ENCODE results near the gene ENTPD2.

Gene ENTPD2

DNA sequence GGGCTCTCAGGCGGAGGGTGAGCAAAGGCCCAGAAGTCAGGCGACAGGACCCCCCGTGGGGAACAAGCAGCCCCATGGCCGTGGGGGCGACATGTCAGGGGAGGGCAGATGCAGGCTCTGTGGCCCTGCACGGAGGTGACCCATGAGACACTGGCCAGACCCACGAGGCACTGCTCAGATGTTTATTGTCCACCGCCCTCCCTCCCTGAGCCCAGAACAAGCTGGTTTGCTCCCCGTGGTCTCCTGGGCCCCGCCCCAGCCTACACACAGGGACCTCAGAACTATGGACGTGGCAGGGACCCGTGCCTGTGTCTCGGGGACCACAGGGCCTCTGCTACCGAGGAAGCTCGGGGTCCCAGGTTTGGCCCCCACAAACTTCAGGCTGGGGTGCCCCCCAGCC is 23.9 kb downstream of the ENTPD2 start:
- DNase-seq (ENCODE audit: low read depth, low spot score): no peak

- no peak for DNase-seq (ENCODE audit: low read depth, low spot score)
Measured at GRCh38 chr9:137029058-137029936, 24.6 kb downstream of the ENTPD2 start.

DNA sequence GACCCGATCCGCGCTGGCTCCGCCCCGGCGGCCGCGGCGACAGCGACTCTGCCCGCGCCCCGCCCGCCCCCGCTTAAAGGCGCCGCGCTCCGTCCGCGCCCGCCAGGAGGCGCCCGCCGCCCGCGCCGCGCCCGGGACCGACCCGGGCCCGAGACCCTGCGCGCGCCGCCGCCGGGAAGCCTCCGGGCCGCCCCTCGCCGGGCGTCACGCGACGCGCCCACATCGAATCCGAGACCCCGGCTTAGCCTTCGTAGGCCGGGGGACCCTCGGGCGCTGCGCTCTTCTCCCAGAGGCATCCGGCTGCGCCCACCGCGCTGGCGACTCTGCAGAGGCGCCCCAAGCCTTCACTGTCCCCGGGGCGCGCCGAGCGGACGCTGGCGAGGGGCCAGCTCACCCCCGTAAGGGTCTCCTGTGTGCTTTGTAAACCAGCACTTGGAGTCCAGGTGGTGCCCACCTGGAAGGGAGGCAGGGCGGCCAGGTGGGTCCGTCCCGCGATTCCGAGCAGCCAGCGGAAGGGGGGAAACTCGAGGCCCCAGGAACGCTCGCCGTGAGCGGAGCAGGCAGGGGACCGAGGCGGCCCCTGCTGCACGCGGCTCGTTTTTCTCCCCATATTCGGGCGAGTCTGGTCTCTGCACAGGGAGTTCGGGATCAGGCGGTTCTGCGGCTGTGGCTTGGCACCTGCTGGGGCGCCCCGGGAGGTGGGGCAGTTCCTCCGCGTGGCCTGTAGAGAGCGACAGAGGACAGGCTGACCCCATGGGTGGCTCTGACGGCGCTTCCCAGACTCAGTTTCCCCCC is 25.4 kb downstream of the ENTPD2 start:
- no peak for DNase-seq (ENCODE audit: low read depth, low spot score)

DNA sequence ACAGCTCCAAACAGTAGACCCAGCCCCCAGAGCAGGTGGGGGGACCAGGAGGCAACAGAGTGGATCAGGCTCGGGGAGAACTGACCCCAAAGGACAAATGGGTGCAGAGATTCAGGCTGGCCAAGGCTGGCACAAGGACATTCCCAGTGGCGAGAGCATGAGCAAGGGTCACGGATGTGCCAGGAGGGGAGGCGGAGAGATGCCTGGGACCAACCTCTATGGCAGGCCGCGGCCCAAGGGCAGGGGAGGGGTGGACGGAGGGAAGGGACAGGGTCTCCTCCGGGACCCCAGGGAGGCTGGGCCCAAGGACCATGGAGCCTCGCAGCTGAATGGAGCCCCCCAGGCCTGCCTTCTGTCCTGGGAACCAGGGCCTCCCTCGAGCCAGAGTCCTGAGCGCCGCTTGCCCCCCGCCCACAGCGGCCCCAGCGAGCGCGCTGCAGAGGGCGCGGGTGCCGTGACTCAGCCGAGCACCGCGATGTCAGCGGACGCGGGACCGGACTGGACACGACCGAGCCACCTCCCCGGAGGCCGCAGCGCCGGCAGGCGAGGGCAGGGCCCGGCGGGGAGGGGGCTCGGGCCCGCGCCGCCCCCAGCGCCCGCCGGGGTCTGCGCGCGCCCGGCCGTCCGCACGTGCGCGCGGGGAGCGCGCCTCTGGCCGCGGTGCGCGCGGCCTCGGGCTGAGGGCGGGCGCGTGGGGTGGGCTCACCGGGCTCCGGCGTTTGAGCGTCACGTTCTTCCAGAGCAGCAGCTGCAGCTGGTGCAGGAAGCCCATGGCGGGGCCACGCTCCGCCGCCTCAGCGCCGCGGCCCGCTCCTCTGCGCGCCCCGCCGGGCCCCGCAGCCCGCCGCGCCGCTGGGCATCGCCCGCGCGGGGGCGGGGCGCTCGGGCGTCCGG is 26.2 kb downstream of the ENTPD2 start, which contains the start of gene ABCA2:
Gene ABCA2, minus strand, starts transcription at position 869 of the 894 bp plus-strand sequence. Its CDS starts 97 bp downstream, at position 772.
- no peak for DNase-seq (ENCODE audit: low read depth, low spot score)

DNA sequence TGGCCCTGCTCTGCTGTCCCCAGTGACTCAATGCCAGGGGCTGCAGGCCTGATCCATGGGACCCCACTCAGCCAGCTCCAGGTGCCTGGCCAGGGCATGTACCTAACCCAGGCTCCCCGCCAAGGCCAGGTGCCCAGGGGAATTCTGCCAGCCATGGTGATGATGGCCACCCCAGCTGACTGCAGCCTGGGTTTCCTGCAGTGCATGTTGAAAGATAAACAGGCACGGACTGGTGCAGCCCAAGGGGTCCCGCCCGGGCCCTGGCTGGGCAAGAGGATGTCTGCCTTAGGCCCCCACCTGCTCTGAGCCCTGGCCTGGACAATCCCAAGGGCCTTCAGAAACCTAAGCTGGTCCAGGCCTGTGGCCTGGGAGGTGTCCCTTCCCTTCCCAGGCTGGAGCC is 27.0 kb downstream of the ENTPD2 start:
- DNase-seq (ENCODE audit: low read depth, low spot score): no peak

GRCh38 chr9:137026384-137026783 is 27.5 kb downstream of the ENTPD2 start:
- no peak for DNase-seq (ENCODE audit: low read depth, low spot score)

DNA sequence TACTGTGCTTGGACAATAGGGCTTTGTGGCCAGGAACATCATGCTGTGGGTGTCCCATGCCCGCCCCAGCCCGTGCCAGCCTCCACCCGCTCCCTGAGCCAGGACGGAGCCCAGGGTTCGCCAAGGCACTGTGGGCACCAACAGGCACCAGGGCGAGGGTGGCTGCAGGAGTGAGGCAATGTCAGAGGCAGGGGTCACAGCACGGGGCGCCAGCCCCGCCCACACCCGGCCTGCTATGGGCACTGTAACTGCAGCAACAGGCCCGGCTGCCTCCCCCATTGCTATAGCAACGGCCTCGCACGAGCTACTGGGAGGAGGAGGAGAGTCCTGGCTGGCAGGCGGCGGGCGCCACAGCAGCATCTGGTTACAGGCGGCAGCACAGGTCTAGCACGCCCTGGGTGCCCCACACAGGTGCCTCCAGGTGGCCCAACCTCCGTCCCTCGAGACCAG is 28.3 kb downstream of the ENTPD2 start:
- DNase-seq (ENCODE audit: low read depth, low spot score): no peak

DNA sequence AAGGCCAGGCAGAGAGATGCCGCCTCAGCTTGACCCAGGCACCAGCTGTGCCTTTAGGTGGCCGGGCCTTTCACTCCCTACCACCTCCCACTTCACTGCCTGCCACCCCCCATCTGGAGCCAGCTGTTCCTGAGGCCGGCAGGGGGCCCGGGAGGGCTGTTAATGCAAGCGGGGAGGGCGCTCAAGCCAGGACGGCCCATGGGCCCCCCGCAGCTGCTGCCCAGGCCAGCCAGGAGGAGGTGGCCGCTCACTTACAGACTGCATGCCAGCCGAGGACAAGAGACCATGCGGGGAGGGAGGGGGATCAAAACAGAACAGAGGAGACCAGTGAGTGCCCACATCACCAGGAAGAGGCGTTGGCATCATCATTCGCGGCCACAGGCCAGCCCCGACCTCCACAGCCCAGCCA is 30.3 kb downstream of the ENTPD2 start:
- DNase-seq (ENCODE audit: low read depth, low spot score): no peak

GRCh38 chr9:137023157-137023556 is 30.7 kb downstream of the ENTPD2 start:
- DNase-seq (ENCODE audit: low read depth, low spot score): no peak

DNA sequence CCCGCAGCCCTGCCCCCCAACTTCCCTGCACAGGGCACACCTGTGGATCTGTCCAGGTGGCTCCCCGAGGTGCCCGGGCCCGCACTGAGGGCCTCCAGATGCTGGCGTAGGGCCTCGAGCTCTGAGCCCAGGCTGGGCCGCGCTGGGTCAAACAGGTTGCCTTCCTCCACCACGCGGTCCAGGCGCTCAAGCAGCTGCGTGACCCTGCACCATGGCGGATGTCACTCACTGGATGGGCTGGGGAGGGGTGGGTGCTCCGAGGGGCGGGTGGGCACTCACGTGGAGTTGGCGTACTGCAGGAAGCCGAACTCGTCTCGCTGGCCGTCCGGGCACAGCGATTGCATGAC is 31.2 kb downstream of the ENTPD2 start:
- DNase-seq (ENCODE audit: low read depth, low spot score): no peak

GRCh38 chr9:137021979-137022661 is 31.7 kb downstream of the ENTPD2 start:
- DNase-seq (ENCODE audit: low read depth, low spot score): no peak

DNA sequence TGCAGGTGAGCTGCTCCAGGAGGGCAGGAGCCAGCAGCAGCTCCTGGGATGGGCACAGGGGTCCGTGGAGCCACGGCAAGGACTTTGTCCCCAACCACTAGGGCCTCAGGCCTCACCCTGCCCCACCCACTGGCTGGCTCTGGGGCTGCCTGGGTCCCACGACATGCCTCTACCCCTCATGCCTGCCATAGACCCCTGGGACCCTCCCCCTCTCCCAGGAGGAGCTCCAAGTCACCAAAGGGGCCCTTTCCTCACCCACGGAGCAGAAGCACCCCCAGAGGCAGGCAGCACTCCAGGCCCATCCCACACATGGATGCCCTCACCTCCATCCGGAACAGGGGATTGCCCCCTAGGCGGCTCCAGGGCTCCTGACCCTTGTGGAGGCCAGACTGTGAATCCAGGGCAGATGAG is 32.3 kb downstream of the ENTPD2 start:
- DNase-seq (ENCODE audit: low read depth, low spot score): no peak

GRCh38 chr9:137020771-137021567 is 32.9 kb downstream of the ENTPD2 start:
- no peak for DNase-seq (ENCODE audit: low read depth, low spot score)

GRCh38 chr9:137019891-137020683 is 33.8 kb downstream of the ENTPD2 start:
- DNase-seq (ENCODE audit: low read depth, low spot score): no peak

DNA sequence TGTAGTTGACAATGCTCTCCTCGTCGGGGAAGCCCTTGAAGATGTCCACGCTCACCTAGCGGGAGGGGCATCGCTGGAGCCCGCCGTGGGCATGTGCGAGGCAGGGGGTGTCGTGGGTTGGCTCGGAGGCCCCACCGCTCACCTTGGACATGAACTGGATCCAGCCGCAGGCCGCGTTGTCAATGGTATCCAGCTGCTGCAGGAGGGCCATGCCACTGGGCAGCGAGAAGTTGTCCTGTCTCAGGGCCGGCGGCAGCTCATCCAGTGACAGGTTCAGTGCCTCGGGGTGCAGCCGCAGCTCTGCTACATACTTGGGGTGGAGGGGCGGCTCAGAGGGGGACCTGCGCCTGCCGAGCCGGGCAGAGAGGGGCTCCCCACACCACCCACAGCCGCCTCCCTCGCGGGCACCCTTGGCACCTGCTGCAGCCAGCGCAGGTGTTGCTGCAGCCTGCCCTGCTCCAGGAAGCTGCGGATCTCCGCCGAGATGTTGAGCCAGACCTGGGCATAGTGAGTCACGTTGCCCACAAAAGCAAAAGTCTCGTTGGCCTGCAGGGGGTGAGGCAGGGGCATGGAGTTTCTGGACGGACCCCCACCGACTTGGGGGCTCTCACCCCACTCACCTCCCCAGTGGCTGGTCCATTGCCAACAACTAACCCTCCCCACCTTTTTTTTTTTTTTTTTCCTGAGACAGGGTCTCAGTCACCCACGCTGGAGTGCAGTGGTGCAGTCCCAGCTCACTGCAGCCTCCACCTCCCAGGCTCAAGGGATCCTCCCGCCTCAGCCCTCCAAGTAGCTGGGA is 34.9 kb downstream of the ENTPD2 start:
- no peak for DNase-seq (ENCODE audit: low read depth, low spot score)

- no peak for DNase-seq (ENCODE audit: low read depth, low spot score)
Measured at GRCh38 chr9:137017791-137018497, 35.9 kb downstream of the ENTPD2 start.

- no peak for DNase-seq (ENCODE audit: low read depth, low spot score)
Measured at GRCh38 chr9:137017071-137017470, 36.8 kb downstream of the ENTPD2 start.

DNA sequence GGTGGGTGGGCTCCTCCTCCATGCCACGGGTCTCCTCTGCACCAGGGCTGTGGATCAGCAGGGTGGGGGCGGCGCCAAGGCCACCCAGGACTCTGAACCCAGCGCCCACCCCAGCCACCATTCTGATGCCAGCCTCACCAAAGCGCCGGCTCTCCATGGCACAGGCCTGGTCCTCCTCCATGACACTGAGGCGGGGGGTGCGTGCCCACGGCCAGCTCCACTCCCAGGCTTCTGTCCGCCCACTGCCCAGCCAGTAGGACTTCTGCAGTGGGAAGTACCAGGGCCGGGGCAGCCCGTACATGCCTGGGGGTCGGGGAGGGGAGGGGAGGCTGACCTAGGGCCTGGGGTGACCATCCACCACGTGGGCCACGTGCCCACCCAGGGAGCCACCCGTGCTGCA is 37.4 kb downstream of the ENTPD2 start:
- DNase-seq (ENCODE audit: low read depth, low spot score): no peak
